Measurements from ENCODE around the gene CPNE5.

DNA sequence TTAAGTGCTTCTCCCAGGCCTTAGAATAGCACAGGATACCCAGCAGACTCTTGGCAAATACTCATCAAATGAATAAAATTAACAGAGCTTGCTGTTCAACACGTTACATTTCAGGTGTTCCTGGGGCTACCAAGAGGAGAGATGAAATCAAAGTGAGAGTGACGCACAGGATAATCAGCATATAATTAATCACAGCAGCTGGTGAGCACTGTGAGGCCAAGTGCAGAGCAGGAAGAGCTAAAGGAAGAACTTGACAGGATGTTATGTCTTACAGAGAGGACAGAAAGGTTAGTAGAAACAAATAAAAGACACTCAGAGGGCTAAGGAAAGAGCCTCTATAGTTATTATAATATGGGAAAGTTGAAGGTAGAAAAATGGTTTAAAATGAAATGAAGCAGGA is 26.6 kb upstream of the CPNE5 start:
- TF ChIP-seq CTCF (IDR thresholded peaks at IDR 0.05) (no peak), POLR2A (IDR thresholded peaks at IDR 0.05) (no peak)
